ENCODE data around the gene CNTNAP5.

CNTNAP5 gene

DNA sequence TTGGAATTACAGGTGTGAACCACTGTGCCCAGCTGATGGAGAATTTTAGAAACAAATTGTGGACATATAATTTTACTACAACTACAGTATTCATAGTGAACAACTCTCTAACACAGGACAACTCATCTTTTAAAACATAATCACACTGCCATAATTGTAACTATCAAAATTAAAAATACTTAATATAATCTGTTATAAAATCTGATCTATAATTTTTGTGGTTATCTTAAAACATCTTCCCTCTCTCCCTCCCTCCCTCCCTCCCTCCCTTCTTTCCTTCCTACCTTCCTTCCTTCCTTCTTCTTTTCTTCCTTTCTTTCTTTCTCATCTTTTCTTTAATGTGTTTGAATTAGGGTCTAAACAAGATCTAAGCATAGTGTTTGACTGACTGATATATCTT is 577.7 kb downstream of the CNTNAP5 start:
- TF ChIP-seq POLR2A (IDR thresholded peaks at IDR 0.05; ENCODE audit: extremely low read depth, insufficient read length) (no peak), CTCF (IDR thresholded peaks at IDR 0.05; ENCODE audit: low read depth, low read length) (no peak)
- H3K4me3 ChIP-seq (ENCODE audit: low read depth, low read length) = no peak overlapping the region
- DNase-seq (ENCODE audit: low read depth) = no peak

DNA sequence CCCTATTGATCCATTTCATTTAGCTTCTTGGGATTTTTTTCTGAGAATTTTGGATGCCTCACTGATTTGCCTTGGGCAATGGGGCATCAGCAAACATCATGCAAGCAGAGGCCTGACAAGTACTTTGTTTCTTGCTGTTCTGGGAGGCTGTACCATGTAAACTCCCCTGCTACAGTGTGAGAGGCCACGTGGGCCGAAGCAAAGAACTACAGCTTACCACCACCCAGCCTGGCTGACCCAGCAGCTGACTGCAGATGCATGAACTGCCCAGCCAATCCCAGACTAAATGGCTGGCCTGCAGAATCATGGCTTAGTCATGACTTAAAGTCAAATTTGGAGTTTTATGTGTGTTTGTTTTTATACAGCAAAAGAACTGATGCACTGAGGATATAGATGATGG is 579.9 kb downstream of the CNTNAP5 start:
- TF ChIP-seq POLR2A (IDR thresholded peaks at IDR 0.05; ENCODE audit: extremely low read depth, insufficient read length) = no peak
- TF ChIP-seq CTCF (IDR thresholded peaks at IDR 0.05; ENCODE audit: low read depth, low read length) = no peak
- TF ChIP-seq, protein P1, sequence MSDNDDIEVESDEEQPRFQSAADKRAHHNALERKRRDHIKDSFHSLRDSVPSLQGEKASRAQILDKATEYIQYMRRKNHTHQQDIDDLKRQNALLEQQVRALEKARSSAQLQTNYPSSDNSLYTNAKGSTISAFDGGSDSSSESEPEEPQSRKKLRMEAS (IDR thresholded peaks at IDR 0.05; ENCODE audit: low read depth, low read length) = no peak
- TF ChIP-seq MYC (IDR thresholded peaks at IDR 0.05; ENCODE audit: low read depth, low read length) = no peak
- H3K4me3 ChIP-seq (ENCODE audit: low read depth, low read length) = no peak overlapping the region
- DNase-seq (ENCODE audit: low read depth) = no peak

DNA sequence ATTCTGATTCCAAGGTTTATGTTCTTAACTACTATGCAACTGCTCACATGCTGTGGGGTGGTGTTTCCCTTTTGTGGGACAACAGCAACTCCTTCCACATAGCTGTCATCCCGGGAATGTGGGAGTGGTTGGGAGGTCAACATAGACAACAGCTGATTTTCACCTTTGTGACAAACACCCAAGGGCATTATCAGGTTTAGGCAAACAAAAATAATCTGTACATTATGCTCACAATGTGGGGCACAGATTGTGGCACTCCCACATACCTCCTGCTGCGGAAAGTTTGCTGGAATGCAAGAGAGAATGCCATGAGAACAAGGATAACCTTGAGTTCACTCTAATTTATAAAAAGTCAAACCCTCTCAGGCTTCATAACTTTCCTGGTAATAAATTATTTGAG is 582.6 kb downstream of the CNTNAP5 start:
- TF ChIP-seq, protein P1 (IDR thresholded peaks at IDR 0.05; ENCODE audit: low read depth, low read length) = no peak
- TF ChIP-seq POLR2A (IDR thresholded peaks at IDR 0.05; ENCODE audit: extremely low read depth, insufficient read length) (no peak), CTCF (IDR thresholded peaks at IDR 0.05; ENCODE audit: low read depth, low read length) (no peak), MYC (IDR thresholded peaks at IDR 0.05; ENCODE audit: low read depth, low read length) (no peak)
- no peak overlapping the region for H3K4me3 ChIP-seq (ENCODE audit: low read depth, low read length)
- DNase-seq (ENCODE audit: low read depth) = no peak

DNA sequence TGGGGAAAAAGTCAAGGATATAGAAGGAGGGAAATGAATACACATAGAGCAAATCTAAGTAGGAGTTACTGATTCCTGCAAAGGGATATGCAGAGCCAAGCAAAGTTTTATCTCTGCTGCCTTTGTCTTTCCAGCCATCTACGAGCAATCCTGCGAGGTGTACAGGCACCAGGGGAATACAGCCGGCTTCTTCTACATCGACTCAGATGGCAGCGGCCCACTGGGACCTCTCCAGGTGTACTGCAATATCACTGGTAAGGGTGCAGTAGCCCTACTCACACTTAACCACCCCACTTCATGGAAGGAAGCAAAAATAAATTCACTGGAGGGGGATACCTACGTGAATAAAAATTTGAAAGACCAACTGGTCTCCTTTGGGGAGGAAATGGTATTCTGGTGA is 584.6 kb downstream of the CNTNAP5 start:
- DNase-seq (ENCODE audit: low read depth) = no peak
- TF ChIP-seq, protein P1 (IDR thresholded peaks at IDR 0.05; ENCODE audit: low read depth, low read length) = no peak
- no peak for TF ChIP-seq CTCF (IDR thresholded peaks at IDR 0.05; ENCODE audit: low read depth, low read length)
- no peak for TF ChIP-seq MYC (IDR thresholded peaks at IDR 0.05; ENCODE audit: low read depth, low read length)
- no peak for TF ChIP-seq POLR2A (IDR thresholded peaks at IDR 0.05; ENCODE audit: extremely low read depth, insufficient read length)
- no peak overlapping the region for H3K4me3 ChIP-seq (ENCODE audit: low read depth, low read length)

GRCh38 chr2:124610141-124610540 is 585.1 kb downstream of the CNTNAP5 start:
- TF ChIP-seq MYC (IDR thresholded peaks at IDR 0.05; ENCODE audit: low read depth, low read length) = no peak
- no peak for TF ChIP-seq POLR2A (IDR thresholded peaks at IDR 0.05; ENCODE audit: extremely low read depth, insufficient read length)
- TF ChIP-seq, protein P1 (IDR thresholded peaks at IDR 0.05; ENCODE audit: low read depth, low read length) = no peak
- no peak for TF ChIP-seq CTCF (IDR thresholded peaks at IDR 0.05; ENCODE audit: low read depth, low read length)
- no peak overlapping the region for H3K4me3 ChIP-seq (ENCODE audit: low read depth, low read length)
- no peak for DNase-seq (ENCODE audit: low read depth)

GRCh38 chr2:124610866-124611265 is 585.8 kb downstream of the CNTNAP5 start:
- TF ChIP-seq MYC (IDR thresholded peaks at IDR 0.05; ENCODE audit: low read depth, low read length) = no peak
- TF ChIP-seq POLR2A (IDR thresholded peaks at IDR 0.05; ENCODE audit: extremely low read depth, insufficient read length) = no peak
- TF ChIP-seq, protein P1 (IDR thresholded peaks at IDR 0.05; ENCODE audit: low read depth, low read length) = no peak
- TF ChIP-seq CTCF (IDR thresholded peaks at IDR 0.05; ENCODE audit: low read depth, low read length) = no peak
- no peak overlapping the region for H3K4me3 ChIP-seq (ENCODE audit: low read depth, low read length)
- DNase-seq (ENCODE audit: low read depth) = no peak
